ENCODE results near the gene MTCL1.

Gene MTCL1

GRCh38 chr18:8762968-8763367, 57.6 kb downstream of the MTCL1 start:
- Histone ChIP-seq H3K9me3 (ENCODE audit: insufficient read depth, low read length) (peaks cover 17% of the 10 kb centered on the region), H3K4me3 (ENCODE audit: insufficient read length, low read depth) (no peak overlapping the region), H3K4me1 (ENCODE audit: insufficient read depth, insufficient read length) (peaks cover 7% of the 10 kb centered on the region), H3K27me3 (ENCODE audit: insufficient read depth, insufficient read length) (no peaks in the 10 kb centered on the region), H3K36me3 (ENCODE audit: insufficient read depth, insufficient read length, low read length) (peaks cover 32% of the 10 kb centered on the region), H3K9ac (ENCODE audit: insufficient read length, low read depth) (no peak overlapping the region)
- TF ChIP-seq ZNF274 (IDR thresholded peaks at IDR 0.05; ENCODE audit: low read depth, low read length) (no peak), SUZ12 (IDR thresholded peaks at IDR 0.05; ENCODE audit: extremely low read depth, insufficient read depth, insufficient read length) (no peak), YY1 (IDR thresholded peaks at IDR 0.05; ENCODE audit: insufficient read depth, insufficient read length) (no peak)
- no peak for DNase-seq (ENCODE audit: low read depth, low spot score)

GRCh38 chr18:8763611-8764010, 58.3 kb downstream of the MTCL1 start:
- Histone ChIP-seq H3K9ac (ENCODE audit: insufficient read length, low read depth) (no peak overlapping the region), H3K27me3 (ENCODE audit: insufficient read depth, insufficient read length) (no peaks in the 10 kb centered on the region), H3K4me1 (ENCODE audit: insufficient read depth, insufficient read length) (peaks cover 7% of the 10 kb centered on the region), H3K9me3 (ENCODE audit: insufficient read depth, low read length) (peaks cover 17% of the 10 kb centered on the region), H3K4me3 (ENCODE audit: insufficient read length, low read depth) (no peak overlapping the region), H3K36me3 (ENCODE audit: insufficient read depth, insufficient read length, low read length) (peaks cover 32% of the 10 kb centered on the region)
- DNase-seq (ENCODE audit: low read depth, low spot score), result no peak
- TF ChIP-seq SUZ12 (IDR thresholded peaks at IDR 0.05; ENCODE audit: extremely low read depth, insufficient read depth, insufficient read length), result no peak
- no peak for TF ChIP-seq YY1 (IDR thresholded peaks at IDR 0.05; ENCODE audit: insufficient read depth, insufficient read length)
- no peak for TF ChIP-seq ZNF274 (IDR thresholded peaks at IDR 0.05; ENCODE audit: low read depth, low read length)

DNA sequence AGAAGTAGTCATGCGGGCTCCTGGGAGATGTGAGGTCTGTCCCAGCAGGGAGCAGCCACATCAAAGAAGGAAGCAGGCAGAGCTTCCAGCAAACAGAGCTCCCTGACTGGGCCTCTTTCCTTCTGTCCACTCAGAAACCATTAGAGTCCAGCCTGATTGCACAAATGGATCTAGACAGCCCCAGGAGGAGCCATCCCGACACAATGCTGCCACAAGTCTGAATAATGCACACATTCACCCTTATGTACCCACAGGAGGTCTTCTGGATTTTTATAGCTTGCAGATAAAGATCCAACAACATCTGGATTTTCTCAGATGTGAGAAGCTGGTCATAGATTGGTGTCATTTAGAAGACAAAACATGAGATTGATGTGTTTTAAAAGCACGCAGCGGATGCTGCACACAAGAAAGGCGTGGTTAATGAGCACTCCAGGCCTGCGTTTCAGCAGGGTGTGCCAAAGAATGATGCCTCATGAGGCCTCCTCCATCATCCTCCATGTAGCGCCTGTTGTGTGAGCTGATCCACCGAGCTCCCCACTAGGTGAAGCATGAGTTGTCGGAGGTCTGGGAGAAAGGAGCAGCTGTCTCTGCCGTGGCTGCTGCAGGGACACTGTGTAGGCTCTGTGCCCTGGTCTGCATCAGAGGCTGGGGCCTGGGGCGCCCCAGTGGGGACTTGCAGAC, 60.6 kb downstream of the MTCL1 start:
- no peak for DNase-seq (ENCODE audit: low read depth, low spot score)
- Histone ChIP-seq H3K36me3 (ENCODE audit: insufficient read depth, insufficient read length, low read length) (peaks cover 29% of the 10 kb centered on the region), H3K9ac (ENCODE audit: insufficient read length, low read depth) (no peak overlapping the region), H3K27me3 (ENCODE audit: insufficient read depth, insufficient read length) (no peaks in the 10 kb centered on the region), H3K9me3 (ENCODE audit: insufficient read depth, low read length) (peaks cover 12% of the 10 kb centered on the region), H3K4me3 (ENCODE audit: insufficient read length, low read depth) (no peak overlapping the region), H3K4me1 (ENCODE audit: insufficient read depth, insufficient read length) (peaks cover 7% of the 10 kb centered on the region)
- no peak for TF ChIP-seq SUZ12 (IDR thresholded peaks at IDR 0.05; ENCODE audit: extremely low read depth, insufficient read depth, insufficient read length)
- no peak for TF ChIP-seq YY1 (IDR thresholded peaks at IDR 0.05; ENCODE audit: insufficient read depth, insufficient read length)
- no peak for TF ChIP-seq ZNF274 (IDR thresholded peaks at IDR 0.05; ENCODE audit: low read depth, low read length)

GRCh38 chr18:8766559-8767293, 61.4 kb downstream of the MTCL1 start:
- TF ChIP-seq YY1 (IDR thresholded peaks at IDR 0.05; ENCODE audit: insufficient read depth, insufficient read length) (no peak), SUZ12 (IDR thresholded peaks at IDR 0.05; ENCODE audit: extremely low read depth, insufficient read depth, insufficient read length) (no peak), ZNF274 (IDR thresholded peaks at IDR 0.05; ENCODE audit: low read depth, low read length) (no peak)

DNA sequence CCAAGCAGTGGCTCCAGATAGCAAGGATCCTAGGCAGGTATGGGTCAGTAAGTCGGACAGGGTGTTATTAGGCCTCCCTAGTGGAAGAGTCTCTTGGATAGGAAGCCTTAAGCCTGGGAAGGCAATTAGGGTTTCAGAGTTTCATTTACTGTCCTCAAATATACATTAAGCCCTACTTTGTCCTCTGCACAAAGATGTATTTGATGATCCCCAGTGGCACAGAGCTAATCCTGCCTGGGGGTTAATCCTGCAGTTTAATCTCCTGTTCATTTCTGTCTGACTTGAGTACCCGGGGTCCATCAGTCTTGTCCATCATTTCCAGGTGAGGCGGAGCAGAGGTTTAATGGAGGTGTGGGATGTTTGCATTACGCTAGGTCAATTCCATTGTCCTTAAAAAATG, 62.0 kb downstream of the MTCL1 start:
- no peak for DNase-seq (ENCODE audit: low read depth, low spot score)
- H3K27me3 ChIP-seq (ENCODE audit: insufficient read depth, insufficient read length), result no peaks in the 10 kb centered on the region
- peaks cover 7% of the 10 kb centered on the region for H3K4me1 ChIP-seq (ENCODE audit: insufficient read depth, insufficient read length)
- H3K36me3 ChIP-seq (ENCODE audit: insufficient read depth, insufficient read length, low read length), result peaks cover 24% of the 10 kb centered on the region
- H3K9ac ChIP-seq (ENCODE audit: insufficient read length, low read depth), result no peak overlapping the region
- no peak for TF ChIP-seq SUZ12 (IDR thresholded peaks at IDR 0.05; ENCODE audit: extremely low read depth, insufficient read depth, insufficient read length)
- no peak for TF ChIP-seq ZNF274 (IDR thresholded peaks at IDR 0.05; ENCODE audit: low read depth, low read length)
- no peak for TF ChIP-seq YY1 (IDR thresholded peaks at IDR 0.05; ENCODE audit: insufficient read depth, insufficient read length)
- H3K4me3 ChIP-seq (ENCODE audit: insufficient read length, low read depth), result no peak overlapping the region
- no peaks in the 10 kb centered on the region for H3K9me3 ChIP-seq (ENCODE audit: insufficient read depth, low read length)

More at GRCh38 chr18:8766559-8767293, 61.4 kb downstream of the MTCL1 start:
- Histone ChIP-seq H3K27me3 (ENCODE audit: insufficient read depth, insufficient read length) (no peaks in the 10 kb centered on the region), H3K9ac (ENCODE audit: insufficient read length, low read depth) (no peak overlapping the region), H3K4me3 (ENCODE audit: insufficient read length, low read depth) (no peak overlapping the region), H3K9me3 (ENCODE audit: insufficient read depth, low read length) (peaks cover 4% of the 10 kb centered on the region), H3K36me3 (ENCODE audit: insufficient read depth, insufficient read length, low read length) (peaks cover 29% of the 10 kb centered on the region), H3K4me1 (ENCODE audit: insufficient read depth, insufficient read length) (peaks cover 7% of the 10 kb centered on the region)
- no peak for DNase-seq (ENCODE audit: low read depth, low spot score)

GRCh38 chr18:8769509-8770095, 64.2 kb downstream of the MTCL1 start:
- Histone ChIP-seq H3K9me3 (ENCODE audit: insufficient read depth, low read length) (no peaks in the 10 kb centered on the region), H3K36me3 (ENCODE audit: insufficient read depth, insufficient read length, low read length) (peaks cover 14% of the 10 kb centered on the region), H3K9ac (ENCODE audit: insufficient read length, low read depth) (no peak overlapping the region), H3K4me3 (ENCODE audit: insufficient read length, low read depth) (no peak overlapping the region), H3K4me1 (ENCODE audit: insufficient read depth, insufficient read length) (peaks cover 7% of the 10 kb centered on the region), H3K27me3 (ENCODE audit: insufficient read depth, insufficient read length) (no peaks in the 10 kb centered on the region)
- TF ChIP-seq YY1 (IDR thresholded peaks at IDR 0.05; ENCODE audit: insufficient read depth, insufficient read length) (no peak), ZNF274 (IDR thresholded peaks at IDR 0.05; ENCODE audit: low read depth, low read length) (no peak), SUZ12 (IDR thresholded peaks at IDR 0.05; ENCODE audit: extremely low read depth, insufficient read depth, insufficient read length) (no peak)
- no peak for DNase-seq (ENCODE audit: low read depth, low spot score)

DNA sequence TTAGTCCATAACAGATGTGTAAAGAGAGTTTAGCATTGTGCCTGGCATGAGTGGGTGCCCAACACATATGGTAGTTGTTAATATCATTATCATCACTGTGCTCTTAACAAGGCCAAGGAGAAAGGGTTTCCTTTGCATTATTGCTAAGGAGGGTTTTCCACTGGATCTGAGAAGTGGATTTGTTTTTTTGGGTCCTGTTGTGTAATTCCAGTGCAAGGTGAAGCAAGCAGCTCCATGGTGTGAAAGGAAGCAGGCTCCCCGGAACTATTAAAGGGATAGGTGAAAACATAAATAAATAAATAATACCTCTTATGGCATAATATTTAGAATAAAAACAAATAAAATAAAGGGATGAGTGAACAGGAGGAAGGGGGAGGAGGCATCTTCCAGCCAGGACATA, 65.3 kb downstream of the MTCL1 start:
- Histone ChIP-seq H3K36me3 (ENCODE audit: insufficient read depth, insufficient read length, low read length) (peaks cover 7% of the 10 kb centered on the region), H3K9me3 (ENCODE audit: insufficient read depth, low read length) (no peaks in the 10 kb centered on the region), H3K27me3 (ENCODE audit: insufficient read depth, insufficient read length) (no peaks in the 10 kb centered on the region), H3K4me3 (ENCODE audit: insufficient read length, low read depth) (no peak overlapping the region), H3K9ac (ENCODE audit: insufficient read length, low read depth) (no peak overlapping the region), H3K4me1 (ENCODE audit: insufficient read depth, insufficient read length) (peaks cover 3% of the 10 kb centered on the region)
- no peak for DNase-seq (ENCODE audit: low read depth, low spot score)
- TF ChIP-seq YY1 (IDR thresholded peaks at IDR 0.05; ENCODE audit: insufficient read depth, insufficient read length), result no peak
- no peak for TF ChIP-seq ZNF274 (IDR thresholded peaks at IDR 0.05; ENCODE audit: low read depth, low read length)
- TF ChIP-seq SUZ12 (IDR thresholded peaks at IDR 0.05; ENCODE audit: extremely low read depth, insufficient read depth, insufficient read length), result no peak

Measured in NT2/D1 (cell line).